GM18907 (cell line): ENCODE results near the gene MYCL.
A peak's percentile ranks its signal among the peaks of the same experiment; 100 is the strongest.

Experiments used
- ATAC-seq: cut with Tn5 transposase; IDR thresholded peaks from one replicate; pipeline ENCODE4 v1.9.1; 2021; ENCODE audit warnings: mild to moderate bottlenecking, moderate library complexity; ENCODE audit not compliant: unreplicated experiment

Gene MYCL

DNA sequence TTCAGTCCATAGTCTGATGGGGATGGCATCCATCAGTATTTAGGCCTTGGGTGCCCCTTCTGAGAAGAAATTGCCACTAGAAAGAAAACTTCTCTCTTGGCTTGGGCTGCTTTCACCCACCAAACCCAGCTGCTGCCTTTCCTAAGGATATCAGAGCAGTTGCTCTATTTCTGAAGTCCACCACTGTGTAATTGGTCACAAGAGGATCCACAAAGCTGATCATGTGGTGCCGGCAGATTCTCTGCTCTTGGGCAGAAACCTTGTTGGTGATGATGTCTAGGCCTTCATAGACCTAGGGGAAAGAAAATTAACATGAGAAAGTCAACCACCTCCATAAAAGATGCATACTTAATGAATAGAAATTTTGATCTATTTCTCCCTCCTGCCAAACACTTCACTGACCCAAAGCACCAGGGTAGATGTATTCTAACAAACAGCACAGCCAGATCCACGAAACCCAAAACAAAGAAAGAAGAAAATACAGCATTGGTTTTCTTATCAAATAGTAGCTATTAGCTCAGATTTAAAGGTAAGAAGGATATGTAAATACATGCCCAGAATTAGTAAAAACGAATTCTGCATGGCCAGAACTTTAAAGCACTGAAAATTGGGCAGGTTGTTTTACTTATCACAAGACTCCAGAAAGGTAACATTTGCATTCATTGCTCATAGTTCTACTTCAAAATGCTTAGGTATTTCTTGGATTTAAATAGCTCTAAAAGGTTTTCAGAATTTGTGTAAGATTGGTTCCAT, 44.4 kb downstream of the MYCL start:
- ATAC-seq, result no peak

DNA sequence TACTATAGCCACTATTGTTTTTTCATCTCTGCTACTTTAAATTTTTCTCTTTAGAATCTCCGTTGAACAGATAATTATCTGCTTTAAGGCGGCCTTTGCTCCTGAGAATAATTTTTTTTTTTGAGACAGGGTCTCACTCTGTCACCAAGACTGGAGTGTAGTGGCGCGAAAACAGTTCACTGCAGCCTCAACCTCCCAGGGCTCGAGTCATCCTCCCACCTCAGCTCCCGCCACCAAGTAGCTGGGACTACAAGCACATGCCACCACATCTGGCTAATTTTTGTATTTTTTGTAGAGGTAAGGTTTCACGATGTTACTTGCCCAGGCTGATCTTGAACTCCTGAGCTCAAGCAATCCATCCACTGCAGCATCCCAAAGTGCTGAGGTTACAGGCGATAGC, 47.0 kb downstream of the MYCL start:
- ATAC-seq, result no peak

DNA sequence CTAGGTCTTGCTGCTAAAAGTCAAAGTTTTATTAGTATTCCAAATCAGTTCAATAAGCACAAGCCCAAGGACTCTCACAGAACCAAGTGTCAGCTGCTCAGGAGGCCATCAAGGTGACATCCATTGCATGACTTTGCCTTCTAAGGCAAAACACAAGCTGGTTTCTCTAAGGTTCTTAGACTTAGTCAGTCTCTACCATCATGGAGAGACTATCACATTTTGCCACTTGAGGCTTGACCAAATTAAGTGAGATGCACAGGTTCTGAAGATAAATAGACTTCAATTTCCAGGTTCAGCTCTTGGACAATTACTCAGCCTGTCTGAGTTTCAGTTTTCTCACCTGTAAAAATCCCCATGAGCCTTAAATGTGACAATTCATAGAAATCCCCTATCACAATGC, 47.4 kb downstream of the MYCL start:
- no peak for ATAC-seq

DNA sequence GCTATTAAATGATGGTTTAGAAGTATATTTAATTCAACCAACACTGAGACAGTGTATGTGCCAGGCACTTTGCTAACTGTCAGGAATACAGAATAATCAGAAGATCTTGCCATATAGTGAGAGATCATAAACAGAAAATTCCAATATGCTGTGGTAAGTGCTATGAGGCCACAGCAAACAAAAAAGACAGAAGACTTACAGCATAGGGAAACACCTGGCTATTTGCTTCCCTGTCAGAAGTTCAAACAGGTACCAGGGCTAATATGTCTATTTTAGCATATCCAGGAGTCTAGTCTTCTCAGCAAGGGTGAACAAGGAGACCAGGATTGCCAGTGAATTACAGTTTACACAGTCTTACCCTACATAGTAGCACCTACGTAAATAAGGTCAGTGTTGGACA, 48.8 kb downstream of the MYCL start:
- no peak for ATAC-seq

DNA sequence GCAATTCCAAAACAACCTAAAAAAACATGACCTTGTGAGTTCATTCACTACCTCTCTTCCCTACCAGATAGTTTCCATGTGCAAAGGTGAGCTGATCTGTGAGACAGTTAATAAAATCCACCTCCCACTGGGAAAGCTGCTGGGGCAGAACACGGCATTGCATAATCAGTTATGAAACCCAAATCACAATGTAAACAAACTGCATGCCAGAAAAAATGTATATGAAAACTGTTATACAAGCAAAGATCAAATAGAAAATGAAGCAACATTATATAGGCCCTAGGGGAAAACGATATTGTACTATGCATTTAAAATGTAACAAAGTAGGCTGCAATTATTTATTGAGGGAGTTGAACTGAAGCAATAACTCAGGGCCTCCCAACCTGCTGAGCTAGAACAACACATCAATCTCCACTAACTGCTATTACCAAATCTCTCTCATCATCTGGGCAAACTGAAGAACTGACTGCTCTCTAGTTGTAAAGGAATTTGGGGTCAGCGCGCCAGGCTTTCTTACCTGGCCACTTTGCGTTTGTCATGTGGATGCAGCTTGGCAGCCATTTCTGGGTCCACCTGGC, 49.4 kb downstream of the MYCL start:
- no peak for ATAC-seq

DNA sequence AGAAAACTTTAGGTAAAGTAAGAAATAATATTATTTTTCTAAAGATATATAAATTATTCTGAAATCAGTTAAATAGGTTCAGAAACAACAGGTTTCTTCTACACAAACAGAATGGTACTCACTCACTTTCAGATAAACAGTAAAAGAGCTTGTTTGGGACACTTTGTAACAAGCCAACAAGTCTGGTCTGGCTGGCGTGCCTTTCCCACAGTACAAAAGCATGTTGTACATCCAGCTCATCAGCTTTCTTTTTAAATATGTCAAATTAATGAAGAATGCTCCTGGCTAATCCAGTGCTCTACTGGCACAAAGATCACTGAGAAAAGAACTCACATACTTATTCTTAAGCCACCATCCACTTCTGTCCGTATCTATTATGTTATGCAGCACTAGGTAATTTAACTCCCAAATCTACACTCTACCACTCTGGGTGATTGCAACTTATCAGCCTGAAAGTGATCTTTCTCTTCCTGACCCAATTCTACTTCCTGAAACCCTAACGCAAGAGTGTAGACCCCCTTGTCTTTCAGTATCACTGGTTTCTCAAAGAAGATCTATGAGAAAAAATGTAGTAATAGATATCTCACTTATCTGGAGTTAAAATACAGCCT, 51.0 kb downstream of the MYCL start:
- no peak for ATAC-seq

DNA sequence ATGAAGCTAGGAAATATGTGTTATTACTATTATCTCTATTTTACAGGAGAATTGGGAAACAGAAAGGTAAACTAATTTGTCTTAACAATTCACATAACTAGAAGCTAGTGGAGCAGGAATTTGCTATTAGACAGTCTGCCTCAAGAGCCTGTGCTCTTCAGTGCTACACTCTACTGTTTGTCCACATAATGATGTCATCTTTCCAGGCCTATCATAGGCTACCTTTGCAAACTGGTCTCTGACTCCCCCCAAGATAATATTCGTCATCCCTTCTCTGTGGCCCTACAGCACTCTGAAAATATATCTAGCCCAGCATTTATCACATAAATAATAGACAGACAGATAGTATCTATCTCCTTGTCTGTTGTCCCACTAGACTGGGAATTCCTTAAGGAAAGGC, 52.5 kb downstream of the MYCL start:
- ATAC-seq, result no peak

DNA sequence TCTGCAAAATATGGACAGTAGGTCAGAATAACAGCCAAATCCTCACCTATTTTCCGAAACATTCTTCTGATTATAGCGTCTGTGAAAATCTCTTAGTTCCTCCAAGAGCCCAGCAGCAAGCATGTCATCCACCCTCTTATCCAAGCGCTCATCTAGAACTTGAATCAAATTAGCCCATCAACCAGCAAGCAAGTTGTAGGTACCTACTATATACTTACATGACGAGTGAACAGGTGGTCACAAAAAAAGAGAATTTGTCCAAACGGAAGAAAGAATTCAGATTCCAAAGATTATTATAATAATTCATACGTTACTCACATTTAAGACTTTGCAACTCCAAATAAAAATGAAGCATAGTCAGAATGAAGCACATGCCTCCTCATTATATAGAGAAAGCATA, 53.8 kb downstream of the MYCL start:
- no peak for ATAC-seq

DNA sequence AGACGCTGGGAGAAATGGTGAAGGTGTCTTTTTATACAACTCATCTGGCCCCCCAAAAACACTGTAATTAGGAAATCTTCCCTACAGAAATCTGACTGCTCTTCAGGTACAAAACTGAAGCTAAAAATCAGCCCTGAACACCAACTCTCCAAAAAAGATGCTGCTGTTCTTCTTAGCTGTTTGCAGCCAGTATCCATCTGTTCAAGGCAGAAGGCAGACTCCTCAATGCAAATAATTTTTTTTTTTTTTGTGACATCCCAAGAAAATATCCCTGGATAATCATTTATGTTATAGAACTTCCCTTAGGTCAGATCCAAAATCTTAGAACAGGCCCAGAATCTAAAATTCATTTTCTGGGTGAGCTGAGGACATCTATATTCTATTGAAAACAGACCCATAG, 54.9 kb downstream of the MYCL start:
- ATAC-seq, result no peak

DNA sequence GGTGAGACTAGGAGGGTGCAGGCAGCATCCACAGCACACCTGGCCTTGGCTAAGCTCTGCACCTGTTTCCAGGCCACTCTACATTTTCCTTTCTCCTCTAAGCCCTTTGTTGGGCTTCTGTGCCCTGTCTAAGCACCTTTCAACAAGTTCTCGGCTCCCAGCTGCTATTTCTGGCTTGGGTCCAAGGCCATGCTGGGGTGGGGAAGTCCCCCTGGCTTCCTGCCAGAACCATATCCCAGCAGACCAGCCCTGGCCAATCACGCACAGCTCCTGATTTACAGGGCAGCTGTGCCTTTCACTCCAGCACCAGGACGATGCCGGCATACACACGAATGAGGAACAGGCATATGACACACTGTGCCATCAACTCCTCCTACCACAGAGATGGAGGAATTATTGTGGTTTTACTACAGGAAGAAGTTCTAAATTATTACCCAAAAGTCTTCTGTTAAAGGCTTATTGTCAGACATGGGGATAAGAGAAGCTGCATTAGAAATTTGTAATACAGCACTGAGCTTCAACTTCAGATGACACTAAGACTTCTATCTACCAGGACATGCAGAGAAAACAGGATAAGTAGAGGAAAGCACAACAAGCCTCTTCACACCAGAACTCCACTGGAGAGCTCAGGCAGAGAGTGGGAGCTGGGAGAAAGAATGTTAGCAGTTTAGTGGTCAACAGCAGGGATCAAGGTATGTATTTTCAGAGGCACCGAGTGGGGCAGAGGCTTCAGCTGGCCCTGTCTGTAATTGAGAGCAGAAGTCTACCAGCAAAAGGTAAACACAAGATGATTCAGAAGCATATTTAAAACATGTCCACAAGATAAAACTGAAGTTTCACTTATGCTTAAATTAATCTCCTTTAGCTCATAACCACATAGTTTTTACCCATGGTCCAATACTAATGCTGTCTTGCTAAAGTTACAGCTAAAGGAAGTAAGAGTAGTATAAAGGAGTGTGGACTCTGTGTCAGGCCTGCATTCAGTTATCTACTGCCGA, 55.8 kb downstream of the MYCL start:
- ATAC-seq, result peak; percentile 73
